CD14-positive monocyte (primary cell): ENCODE data around the gene NUP35. TPM values are rescaled to one million over a fixed set of nuclear protein-coding genes. Genes with fewer than 3 reads are reported as not detected.

Source experiments
- DNase-seq, 3 donors: peaks; one replicate each; pipeline ENCODE4 v3.0.0-alpha.2; 2011 to 2022
- H2AFZ ChIP-seq: 2 replicates; pipeline ENCODE4 v1.6.0; 2012; ENCODE audit warnings: mild to moderate bottlenecking, low read depth, low read length, inconsistent platforms; ENCODE audit not compliant: insufficient read depth, poor library complexity, severe bottlenecking
- H3K27ac ChIP-seq, 2 donors: 1 replicate in 1 of 2; 2 replicates in 1 of 2; pipeline ENCODE4 v1.5.1; 2012 to 2013; ENCODE audit warnings: low read length in 2 of 2, control low read depth in 1 of 2, inconsistent platforms in 1 of 2, low read depth in 1 of 2, mild to moderate bottlenecking in 1 of 2
- H3K27me3 ChIP-seq, 2 donors: one replicate each; pipeline versions ENCODE4 v1.6.0 to v1.6.1; 2011 to 2013; ENCODE audit warnings: low read length in 2 of 2; ENCODE audit not compliant: control insufficient read depth in 2 of 2, insufficient read depth in 2 of 2
- H3K36me3 ChIP-seq, 2 donors: replicated peaks in 1 of 2; 1 replicate in 1 of 2; 2 replicates in 1 of 2; pipeline versions ENCODE4 v1.5.1 to v1.6.1; 2012 to 2013; ENCODE audit warnings: low read length in 2 of 2, control low read depth in 1 of 2, inconsistent platforms in 1 of 2, mild to moderate bottlenecking in 1 of 2; ENCODE audit not compliant: insufficient read depth in 2 of 2, control insufficient read depth in 1 of 2
- H3K4me1 ChIP-seq, 2 donors: 1 replicate in 1 of 2; 2 replicates in 1 of 2; pipeline versions ENCODE4 v1.5.1 to v1.6.1; 2012 to 2013; ENCODE audit warnings: low read length in 2 of 2, control low read depth in 1 of 2, inconsistent platforms in 1 of 2, mild to moderate bottlenecking in 1 of 2, moderate library complexity in 1 of 2; ENCODE audit not compliant: insufficient read depth in 2 of 2, control insufficient read depth in 1 of 2
- H3K4me2 ChIP-seq: replicated peaks from 2 replicates; pipeline ENCODE3; 2012; ENCODE audit warnings: low read length, moderate library complexity, mild to moderate bottlenecking; ENCODE audit not compliant: poor library complexity, severe bottlenecking; ENCODE audit errors: extremely low read depth
- H3K4me3 ChIP-seq, 3 experiments: fragments of 200-600 bp in 1 of 3; sonication (generic) in 1 of 3; replicated peaks in 1 of 3; 1 replicate in 2 of 3; 2 replicates in 1 of 3; pipeline ENCODE4 v1.5.1; 2011 to 2013; ENCODE audit warnings: low read length in 3 of 3, mild to moderate bottlenecking in 3 of 3, control low read depth in 2 of 3, low read depth in 2 of 3, inconsistent platforms in 1 of 3, moderate library complexity in 1 of 3
- H3K79me2 ChIP-seq: 2 replicates; pipeline ENCODE4 v1.6.0; 2012; ENCODE audit warnings: mild to moderate bottlenecking, control low read depth, inconsistent platforms, low read length, moderate library complexity; ENCODE audit not compliant: insufficient read depth
- H3K9ac ChIP-seq: 2 replicates; pipeline ENCODE4 v1.6.0; 2017; ENCODE audit warnings: low read length, mild to moderate bottlenecking; ENCODE audit not compliant: insufficient read depth, poor library complexity, severe bottlenecking
- H3K9me3 ChIP-seq, 2 donors: replicated peaks in 1 of 2; 1 replicate in 1 of 2; 2 replicates in 1 of 2; pipeline versions ENCODE4 v1.5.1 to v1.6.1; 2012 to 2013; ENCODE audit warnings: low read length in 2 of 2, control low read depth in 1 of 2; ENCODE audit not compliant: control insufficient read depth in 1 of 2, insufficient read depth in 1 of 2
- H4K20me1 ChIP-seq: 2 replicates; pipeline ENCODE4 v1.6.0; 2012; ENCODE audit warnings: mild to moderate bottlenecking, low read length, control low read depth, moderate library complexity; ENCODE audit not compliant: insufficient read depth
- H3K27ac Mint-ChIP-seq, 7 donors: one replicate each; pipeline ENCODE4 v1.8.0; 2020; ENCODE audit warnings: mild to moderate bottlenecking in 7 of 7, mixed read lengths in 7 of 7, moderate library complexity in 6 of 7, inconsistent platforms in 2 of 7
- H3K27me3 Mint-ChIP-seq, 3 donors: one replicate each; pipeline ENCODE4 v1.8.0; 2021 to 2022; ENCODE audit warnings: low read depth in 3 of 3, mild to moderate bottlenecking in 3 of 3, mixed read lengths in 3 of 3, moderate library complexity in 3 of 3, inconsistent platforms in 1 of 3
- H3K36me3 Mint-ChIP-seq, 2 donors: one replicate each; pipeline ENCODE4 v1.8.0; 2020; ENCODE audit warnings: mixed read lengths in 2 of 2, inconsistent platforms in 1 of 2, mild to moderate bottlenecking in 1 of 2
- H3K4me1 Mint-ChIP-seq: one replicate; pipeline ENCODE4 v1.8.0; 2020; ENCODE audit warnings: mild to moderate bottlenecking, mixed read lengths
- H3K4me3 Mint-ChIP-seq, 2 donors: one replicate each; pipeline ENCODE4 v1.8.0; 2020; ENCODE audit warnings: mild to moderate bottlenecking in 2 of 2, mixed read lengths in 2 of 2, moderate library complexity in 1 of 2
- H3K9me3 Mint-ChIP-seq, 7 donors: one replicate each; pipeline ENCODE4 v1.8.0; 2020 to 2022; ENCODE audit warnings: mixed read lengths in 7 of 7, mild to moderate bottlenecking in 6 of 7, moderate library complexity in 6 of 7, inconsistent platforms in 2 of 7
- CTCF ChIP-seq: fragments of 200-600 bp; IDR thresholded peaks from one replicate; pipeline ENCODE4 v1.8.0; 2022; ENCODE audit warnings: antibody characterized with exemption, mild to moderate bottlenecking
- WGBS: methylation state at CpG from one replicate; pipeline ENCODE4 v1.1.5; 2013; ENCODE audit warnings: missing lambda C conversion rate; ENCODE audit not compliant: insufficient coverage; 5-methylcytosine and 5-hydroxymethylcytosine counted together
- intact Hi-C, 2 donors: fragments of 100-400 bp; cut with micrococcal nuclease; formaldehyde crosslinking; loops; one replicate each; pipeline versions ENCODE4 v1.15.0 to v1.15.1; 2023
- polyA plus RNA-seq, 3 donors: library from polyadenylated mRNA; depleted of rRNA in 1 of 3; unstranded in 2 of 3; stranded (reverse) in 1 of 3; fragments of 300-500 nt in 2 of 3; fragments of >200 nt in 1 of 3; fragmentation: Illumina TruSeq in 2 of 3; gene quantifications; 1 replicate in 2 of 3; 2 replicates in 1 of 3; pipeline ENCODE4 v1.2.3, GENCODE V29; 2012 to 2021

The NUP35 gene
- polyA plus RNA-seq, 3 donors: 1.5 to 4.7 (median 2.0) TPM

DNA sequence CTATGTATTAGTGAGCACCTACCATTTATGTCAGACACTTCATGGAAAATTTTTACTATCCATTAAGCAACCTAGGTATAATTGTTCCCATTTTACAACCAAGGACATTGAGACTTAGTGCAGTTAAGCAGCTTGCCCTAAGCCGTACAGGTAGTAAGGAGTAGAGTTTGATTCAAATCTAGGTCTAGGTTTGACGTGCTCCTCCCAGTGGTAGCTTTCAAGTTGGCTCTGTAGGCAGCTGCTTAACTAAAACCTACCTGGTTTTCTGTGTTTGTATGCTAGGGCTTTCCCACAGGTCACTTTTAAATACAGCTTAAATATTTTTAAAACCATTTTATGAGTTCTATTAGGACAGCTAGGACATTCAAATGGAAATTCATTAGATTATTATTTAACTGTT lies 69.7 kb downstream of the NUP35 start:
- intact Hi-C loops: no loop called here
- Histone ChIP-seq H3K4me1 (no peaks in the 10 kb centered on the region), H2AFZ (no peak overlapping the region), H3K4me3 (no peak overlapping the region), H3K79me2 (no peaks in the 10 kb centered on the region), H3K9me3 (no peaks in the 10 kb centered on the region), H3K36me3 (peaks cover 2 to 12% of the 10 kb centered on the region in 2 donors), H4K20me1 (no peaks in the 10 kb centered on the region), H3K9ac (no peak overlapping the region), H3K4me2 (no peak overlapping the region), H3K27me3 (no peaks in the 10 kb centered on the region), H3K27ac (no peak overlapping the region)
- DNase-seq: no peak
- no CpG with 5 or more reads among the region's 2 CpGs for WGBS
- no peaks in the 10 kb centered on the region for H3K27me3 Mint-ChIP-seq
- TF ChIP-seq CTCF: no peak
- peaks cover 22 to 27% of the 10 kb centered on the region in 2 donors for H3K36me3 Mint-ChIP-seq
- H3K9me3 Mint-ChIP-seq: peaks cover 0 to 4% (median 0%) of the 10 kb centered on the region in 7 donors
- H3K27ac Mint-ChIP-seq: no peak overlapping the region
- no peak overlapping the region for H3K4me3 Mint-ChIP-seq
- H3K4me1 Mint-ChIP-seq: no peaks in the 10 kb centered on the region

DNA sequence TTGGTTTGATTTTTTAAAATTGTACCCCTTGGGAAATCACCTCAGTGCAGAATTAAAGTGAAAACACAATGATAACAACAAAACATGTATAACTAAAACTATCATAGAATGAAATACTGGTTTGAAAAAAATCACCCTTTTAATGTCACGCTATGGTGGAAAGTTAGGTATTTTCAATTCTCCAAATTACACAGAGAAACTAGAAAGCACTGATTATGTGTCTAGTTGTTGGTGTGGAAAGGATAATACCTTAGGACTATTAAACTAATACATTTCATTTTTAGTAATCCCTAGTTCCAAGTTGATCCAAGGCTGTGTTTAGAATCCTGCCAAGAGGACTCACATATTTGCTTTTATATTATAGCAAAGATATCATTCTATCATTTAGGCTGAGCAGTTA lies 71.2 kb downstream of the NUP35 start:
- Mint-ChIP-seq H3K9me3 (peaks cover 0 to 4% (median 0%) of the 10 kb centered on the region in 7 donors), H3K27me3 (no peaks in the 10 kb centered on the region), H3K36me3 (peaks cover 16 to 27% of the 10 kb centered on the region in 2 donors), H3K4me3 (no peak overlapping the region), H3K27ac (no peak overlapping the region), H3K4me1 (no peaks in the 10 kb centered on the region)
- H3K4me3 ChIP-seq: no peak overlapping the region
- H3K9ac ChIP-seq: no peak overlapping the region
- intact Hi-C loops: no loop called here
- H3K27me3 ChIP-seq: no peaks in the 10 kb centered on the region
- no peaks in the 10 kb centered on the region for H3K4me1 ChIP-seq
- no peak overlapping the region for H3K27ac ChIP-seq
- H3K4me2 ChIP-seq: no peak overlapping the region
- no peak overlapping the region for H2AFZ ChIP-seq
- TF ChIP-seq CTCF: no peak
- H3K79me2 ChIP-seq: no peaks in the 10 kb centered on the region
- DNase-seq: no peak
- H3K9me3 ChIP-seq: no peaks in the 10 kb centered on the region
- WGBS: no CpG with 5 or more reads among the region's 1 CpG
- H4K20me1 ChIP-seq: no peaks in the 10 kb centered on the region
- H3K36me3 ChIP-seq: peaks cover 0 to 5% of the 10 kb centered on the region in 2 donors
